Esophagus squamous epithelium (tissue), 5 donors: Measurements from ENCODE around the gene ACER3. TPM values are rescaled to one million over a fixed set of nuclear protein-coding genes. Genes with fewer than 3 reads are reported as not detected.
"Not testable (repeated sequence)": the region's sequence is repeated elsewhere in the genome, so short reads cannot be mapped to it uniquely, and the experiment has no call there.

Experiments used
- DNase-seq: peaks from one replicate; lab custom pipeline; 2025; lab: John Stamatoyannopoulos, UW
- H3K27ac ChIP-seq, 4 donors: fragments of 200-600 bp; sonication (generic); one replicate each; pipeline ENCODE4 v1.5.1; 2016 to 2019; ENCODE audit warnings: mild to moderate bottlenecking in 1 of 4
- H3K27me3 ChIP-seq, 4 donors: fragments of 200-600 bp; sonication (generic); 1 replicate in 3 of 4; 2 replicates in 1 of 4; pipeline versions ENCODE4 v1.5.1 to v1.6.0; 2017 to 2021; ENCODE audit warnings: antibody characterized with exemption in 1 of 4
- H3K36me3 ChIP-seq, 3 donors: fragments of 200-600 bp; sonication (generic); one replicate each; pipeline ENCODE4 v1.5.1; 2016 to 2019
- H3K4me1 ChIP-seq, 3 donors: fragments of 200-600 bp; sonication (generic); one replicate each; pipeline ENCODE4 v1.5.1; 2017 to 2019
- H3K4me3 ChIP-seq, 4 donors: fragments of 200-600 bp; sonication (generic); 1 replicate in 3 of 4; 2 replicates in 1 of 4; pipeline ENCODE4 v1.5.1; 2016 to 2019; ENCODE audit warnings: mild to moderate bottlenecking in 2 of 4, moderate library complexity in 1 of 4
- H3K9me3 ChIP-seq, 3 donors: fragments of 200-600 bp; sonication (generic); one replicate each; pipeline ENCODE4 v1.5.1; 2016 to 2019
- POLR2A ChIP-seq, 4 donors: fragments of 450-650 bp; IDR thresholded peaks; one replicate each; pipeline ENCODE4 v1.6.1; 2017; ENCODE audit warnings: antibody characterized with exemption in 4 of 4, mild to moderate bottlenecking in 4 of 4, moderate library complexity in 3 of 4
- WGBS, 2 donors: methylation state at CpG; one replicate each; pipeline ENCODE4 v1.1.5; 2018; 5-methylcytosine and 5-hydroxymethylcytosine counted together
- intact Hi-C: fragments of 100-400 bp; cut with DNase I; formaldehyde crosslinking; loops from one replicate; pipeline ENCODE4 v1.15.0; 2022
- total RNA-seq, 4 donors: library from RNA; depleted of rRNA; stranded (reverse); fragments of >200 nt; gene quantifications; one replicate each; pipeline ENCODE4 v1.1.0, GENCODE V29; 2016
- TF ChIP-seq, protein P1 (sequence below), 6 experiments: fragments of 450-650 bp in 4 of 6; fragments of 200-600 bp in 2 of 6; sonication (generic) in 2 of 6; IDR thresholded peaks; one replicate each; pipeline ENCODE4 v1.5.1; 2016 to 2019; ENCODE audit warnings: antibody characterized with exemption in 6 of 6, mild to moderate bottlenecking in 4 of 6, moderate library complexity in 4 of 6
- donor health status: DM: yes; HTN: yes; CAD: no.

ACER3 gene
- total RNA-seq, 4 donors from 2014 or later: 9.9 to 34.2 (median 23.3) TPM

- Histone ChIP-seq H3K9me3 (no peaks in the 10 kb centered on the region), H3K27me3 (no peaks in the 10 kb centered on the region), H3K27ac (no peak overlapping the region), H3K36me3 (peaks cover 0 to 4% (median 0%) of the 10 kb centered on the region in 3 donors), H3K4me3 (no peak overlapping the region), H3K4me1 (no peaks in the 10 kb centered on the region)
- intact Hi-C loops: no loop called here
- DNase-seq: no peak
- no peak for TF ChIP-seq POLR2A (IDR thresholded peaks at IDR 0.05)
- TF ChIP-seq, protein P1, sequence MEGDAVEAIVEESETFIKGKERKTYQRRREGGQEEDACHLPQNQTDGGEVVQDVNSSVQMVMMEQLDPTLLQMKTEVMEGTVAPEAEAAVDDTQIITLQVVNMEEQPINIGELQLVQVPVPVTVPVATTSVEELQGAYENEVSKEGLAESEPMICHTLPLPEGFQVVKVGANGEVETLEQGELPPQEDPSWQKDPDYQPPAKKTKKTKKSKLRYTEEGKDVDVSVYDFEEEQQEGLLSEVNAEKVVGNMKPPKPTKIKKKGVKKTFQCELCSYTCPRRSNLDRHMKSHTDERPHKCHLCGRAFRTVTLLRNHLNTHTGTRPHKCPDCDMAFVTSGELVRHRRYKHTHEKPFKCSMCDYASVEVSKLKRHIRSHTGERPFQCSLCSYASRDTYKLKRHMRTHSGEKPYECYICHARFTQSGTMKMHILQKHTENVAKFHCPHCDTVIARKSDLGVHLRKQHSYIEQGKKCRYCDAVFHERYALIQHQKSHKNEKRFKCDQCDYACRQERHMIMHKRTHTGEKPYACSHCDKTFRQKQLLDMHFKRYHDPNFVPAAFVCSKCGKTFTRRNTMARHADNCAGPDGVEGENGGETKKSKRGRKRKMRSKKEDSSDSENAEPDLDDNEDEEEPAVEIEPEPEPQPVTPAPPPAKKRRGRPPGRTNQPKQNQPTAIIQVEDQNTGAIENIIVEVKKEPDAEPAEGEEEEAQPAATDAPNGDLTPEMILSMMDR (IDR thresholded peaks at IDR 0.05): no peak
- WGBS, 2 donors: 90 to 94% methylated on average over 2 of the region's 2 CpGs
Observed at GRCh38 chr11:77002776-77003175, 142.1 kb downstream of the ACER3 start.

GRCh38 chr11:77003963-77004362 is 143.2 kb downstream of the ACER3 start:
- H3K36me3 ChIP-seq: peaks cover 0 to 6% (median 0%) of the 10 kb centered on the region in 3 donors
- no peaks in the 10 kb centered on the region for H3K9me3 ChIP-seq
- no peak for DNase-seq
- H3K27me3 ChIP-seq: no peaks in the 10 kb centered on the region
- WGBS, 2 donors: 42 to 45% methylated on average over 2 of the region's 2 CpGs
- no peaks in the 10 kb centered on the region for H3K4me1 ChIP-seq
- intact Hi-C loops: no loop called here
- no peak overlapping the region for H3K4me3 ChIP-seq
- no peak overlapping the region for H3K27ac ChIP-seq
- no peak for TF ChIP-seq POLR2A (IDR thresholded peaks at IDR 0.05)
- TF ChIP-seq, protein P1 (IDR thresholded peaks at IDR 0.05): no peak

- TF ChIP-seq POLR2A (IDR thresholded peaks at IDR 0.05): no peak
- TF ChIP-seq, protein P1 (IDR thresholded peaks at IDR 0.05): no peak
Observed at GRCh38 chr11:77009533-77010160, 148.9 kb downstream of the ACER3 start.

GRCh38 chr11:77014669-77015068 is 154.0 kb downstream of the ACER3 start:
- Histone ChIP-seq H3K4me1 (peaks cover 0 to 21% (median 0%) of the 10 kb centered on the region in 3 donors), H3K9me3 (no peaks in the 10 kb centered on the region), H3K27me3 (no peaks in the 10 kb centered on the region), H3K4me3 (no peak overlapping the region), H3K27ac (peak overlapping the region in 2 of 4 donors; percentile 45 to 57), H3K36me3 (peaks cover 0 to 8% (median 0%) of the 10 kb centered on the region in 3 donors)
- DNase-seq: no peak
- TF ChIP-seq, protein P1 (IDR thresholded peaks at IDR 0.05): no peak
- no peak for TF ChIP-seq POLR2A (IDR thresholded peaks at IDR 0.05)
- intact Hi-C loops: no loop called here
- WGBS, 2 donors: 88 to 90% methylated on average over 2 of the region's 2 CpGs

More at GRCh38 chr11:77009533-77010160, 148.9 kb downstream of the ACER3 start:
- H3K9me3 ChIP-seq: no peaks in the 10 kb centered on the region
- intact Hi-C loops: no loop called here
- no peaks in the 10 kb centered on the region for H3K27me3 ChIP-seq
- H3K36me3 ChIP-seq: peaks cover 0 to 21% (median 0%) of the 10 kb centered on the region in 3 donors
- H3K27ac ChIP-seq: no peak overlapping the region
- peaks cover 0 to under 1% (median 0%) of the 10 kb centered on the region in 3 donors for H3K4me1 ChIP-seq
- H3K4me3 ChIP-seq: no peak overlapping the region
- DNase-seq: no peak

GRCh38 chr11:77018396-77018924 is 157.7 kb downstream of the ACER3 start:
- intact Hi-C loops, DNase-seq, H3K9me3 ChIP-seq, H3K27ac ChIP-seq, H3K4me3 ChIP-seq, H3K27me3 ChIP-seq: not testable (repeated sequence)
- WGBS, 2 donors: 72 to 86% methylated on average over 2 of the region's 2 CpGs
- H3K36me3 ChIP-seq: peaks cover 0 to 10% (median 0%) of the 10 kb centered on the region in 3 donors
- H3K4me1 ChIP-seq: peaks cover 0 to 42% (median 0%) of the 10 kb centered on the region in 3 donors
